GM19468 (cell line): ENCODE measurements around the gene ALAS1.

Experiments
- ATAC-seq: cut with Tn5 transposase; IDR thresholded peaks from one replicate; pipeline ENCODE4 v1.9.1; 2021; ENCODE audit warnings: mild to moderate bottlenecking, moderate library complexity, moderate number of reproducible peaks; ENCODE audit not compliant: unreplicated experiment; ENCODE audit errors: extremely low read depth

Gene ALAS1

GRCh38 chr3:52246264-52246620 lies 48.3 kb downstream of the ALAS1 start:
- no peak for ATAC-seq

GRCh38 chr3:52246728-52247408 lies 48.9 kb downstream of the ALAS1 start:
- ATAC-seq = no peak

- no peak for ATAC-seq
Observed at GRCh38 chr3:52247409-52248164, 49.6 kb downstream of the ALAS1 start.

- ATAC-seq = no peak
Observed at GRCh38 chr3:52248165-52248541, 50.2 kb downstream of the ALAS1 start.

- ATAC-seq = no peak
Observed at GRCh38 chr3:52248816-52249547, 51.0 kb downstream of the ALAS1 start.

- ATAC-seq = no peak
Observed at GRCh38 chr3:52249683-52250082, 51.7 kb downstream of the ALAS1 start.

- ATAC-seq = no peak
Observed at GRCh38 chr3:52250122-52250521, 52.2 kb downstream of the ALAS1 start.

- ATAC-seq = peak; percentile 79
Observed at GRCh38 chr3:52253314-52254304, 55.6 kb downstream of the ALAS1 start.

- no peak for ATAC-seq
Observed at GRCh38 chr3:52254608-52255007, 56.6 kb downstream of the ALAS1 start.

GRCh38 chr3:52256159-52256558 lies 58.2 kb downstream of the ALAS1 start:
- ATAC-seq = no peak

GRCh38 chr3:52256622-52257021 lies 58.7 kb downstream of the ALAS1 start:
- ATAC-seq = no peak

GRCh38 chr3:52257911-52258310 lies 60.0 kb downstream of the ALAS1 start:
- ATAC-seq = no peak

- ATAC-seq = no peak
Observed at GRCh38 chr3:52259035-52259434, 61.1 kb downstream of the ALAS1 start.

GRCh38 chr3:52259448-52259847 lies 61.5 kb downstream of the ALAS1 start:
- no peak for ATAC-seq

- ATAC-seq = no peak
Observed at GRCh38 chr3:52262447-52262846, 64.5 kb downstream of the ALAS1 start.
